ENCODE data around the gene HSPA1A.
"Not testable (repeated sequence)": the region's sequence is repeated elsewhere in the genome, so short reads cannot be mapped to it uniquely, and the experiment has no call there.

The HSPA1A gene

GRCh38 chr6:31781244-31782125 lies 33.9 kb upstream of the HSPA1A start:
- FAIRE-seq: no peak

GRCh38 chr6:31782126-31782855 lies 33.1 kb upstream of the HSPA1A start:
- FAIRE-seq: no peak

- no peak for FAIRE-seq
Measured at GRCh38 chr6:31784098-31784925, 31.0 kb upstream of the HSPA1A start.

GRCh38 chr6:31785475-31785874 lies 29.9 kb upstream of the HSPA1A start:
- FAIRE-seq: no peak

- FAIRE-seq: peak; percentile 63
Measured at GRCh38 chr6:31791324-31792089, 23.8 kb upstream of the HSPA1A start.

GRCh38 chr6:31792090-31792374 lies 23.3 kb upstream of the HSPA1A start:
- FAIRE-seq: no peak

GRCh38 chr6:31792761-31793171 lies 22.6 kb upstream of the HSPA1A start:
- FAIRE-seq: no peak

GRCh38 chr6:31793927-31794245 lies 21.5 kb upstream of the HSPA1A start:
- FAIRE-seq: not testable (repeated sequence)

- FAIRE-seq: no peak
Measured at GRCh38 chr6:31794294-31794865, 21.0 kb upstream of the HSPA1A start.

GRCh38 chr6:31794866-31795615 lies 20.3 kb upstream of the HSPA1A start:
- no peak for FAIRE-seq

- FAIRE-seq: no peak
Measured at GRCh38 chr6:31795616-31796298, 19.6 kb upstream of the HSPA1A start, which contains the start of gene VARS1. Gene VARS1, minus strand, starts transcription at chr6:31795752. Its CDS starts 535 bp downstream, at chr6:31795217.

- no peak for FAIRE-seq
Measured at GRCh38 chr6:31796993-31797385, 18.4 kb upstream of the HSPA1A start.

GRCh38 chr6:31797588-31797987 lies 17.8 kb upstream of the HSPA1A start:
- FAIRE-seq: no peak

- no peak for FAIRE-seq
Measured at GRCh38 chr6:31799781-31800180, 15.6 kb upstream of the HSPA1A start.

GRCh38 chr6:31801031-31801927 lies 14.1 kb upstream of the HSPA1A start:
- FAIRE-seq: not testable (repeated sequence)

GRCh38 chr6:31805939-31806469 lies 9.3 kb upstream of the HSPA1A start:
- FAIRE-seq: no peak

- FAIRE-seq: peak; percentile 96
Measured at GRCh38 chr6:31806470-31807272, 8.7 kb upstream of the HSPA1A start, which contains the start of gene LSM2. Gene LSM2, minus strand, starts transcription at chr6:31806966. Its CDS starts 209 bp downstream, at chr6:31806757.

- FAIRE-seq: not testable (repeated sequence)
Measured at GRCh38 chr6:31808599-31808998, 6.7 kb upstream of the HSPA1A start.

All from G401.6 (cell line).